MCF 10A (cell line): ENCODE results near the gene GBE1. TPM values are rescaled to one million over a fixed set of nuclear protein-coding genes. Genes with fewer than 3 reads are reported as not detected.

Source experiments
- BruUV-seq: library from RNA; stranded (reverse); fragments of 400-500 nt; replicated peaks from 2 replicates; lab custom pipeline; 2021; lab: Mats Ljungman, UMichigan
- CTCF ChIA-PET: fragments of 300-600 bp; sonication (Branson Sonifier 250); formaldehyde crosslinking; extraction: SDS; loops from one replicate; lab custom pipeline; 2021; ENCODE audit warnings: antibody characterized with exemption, inconsistent platforms; lab: Yijun Ruan, JAX
- POLR2A ChIA-PET: fragments of 300-600, 350-650 bp; sonication (Branson Sonifier 250); formaldehyde crosslinking; extraction: SDS; loops from one replicate; lab custom pipeline; 2020; ENCODE audit warnings: antibody characterized with exemption, inconsistent platforms; lab: Yijun Ruan, JAX
- DNase-seq: peaks from one replicate; pipeline ENCODE4 v3.0.0-alpha.2; 2018; ENCODE audit not compliant: unreplicated experiment
- H3K27ac Mint-ChIP-seq: one replicate; pipeline ENCODE4 v1.8.0; 2022; ENCODE audit warnings: mild to moderate bottlenecking, low read depth, mixed read lengths; ENCODE audit not compliant: unreplicated experiment
- H3K27me3 Mint-ChIP-seq: one replicate; pipeline ENCODE4 v1.8.0; 2022; ENCODE audit warnings: mixed read lengths; ENCODE audit not compliant: insufficient read depth, unreplicated experiment
- H3K36me3 Mint-ChIP-seq: one replicate; pipeline ENCODE4 v1.8.0; 2022; ENCODE audit warnings: mild to moderate bottlenecking, moderate library complexity, mixed read lengths; ENCODE audit not compliant: insufficient read depth, unreplicated experiment
- H3K4me1 Mint-ChIP-seq: one replicate; pipeline ENCODE4 v1.8.0; 2022; ENCODE audit warnings: mixed read lengths; ENCODE audit not compliant: insufficient read depth, unreplicated experiment
- H3K4me3 Mint-ChIP-seq: one replicate; pipeline ENCODE4 v1.8.0; 2022; ENCODE audit warnings: mild to moderate bottlenecking, moderate library complexity, mixed read lengths; ENCODE audit not compliant: unreplicated experiment
- H3K9me3 Mint-ChIP-seq: one replicate; pipeline ENCODE4 v1.8.0; 2022; ENCODE audit warnings: mixed read lengths; ENCODE audit not compliant: unreplicated experiment
- intact Hi-C: fragments of 100-400 bp; cut with micrococcal nuclease; formaldehyde crosslinking; loops from 2 replicates; pipeline ENCODE4 v1.14.1; 2022
- total RNA-seq: library from RNA; stranded (reverse); gene quantifications from 2 replicates; pipeline ENCODE4 v1.2.3, GENCODE V29; 2022
- TF ChIP-seq, protein P1 (sequence below): fragments of 200-600 bp; IDR thresholded peaks from one replicate; pipeline ENCODE4 v1.8.0; 2022; ENCODE audit warnings: antibody characterized with exemption, mild to moderate bottlenecking; ENCODE audit not compliant: unreplicated experiment

Gene GBE1
- total RNA-seq, 1 experiment from 2014 or later, result 41.8 TPM

DNA sequence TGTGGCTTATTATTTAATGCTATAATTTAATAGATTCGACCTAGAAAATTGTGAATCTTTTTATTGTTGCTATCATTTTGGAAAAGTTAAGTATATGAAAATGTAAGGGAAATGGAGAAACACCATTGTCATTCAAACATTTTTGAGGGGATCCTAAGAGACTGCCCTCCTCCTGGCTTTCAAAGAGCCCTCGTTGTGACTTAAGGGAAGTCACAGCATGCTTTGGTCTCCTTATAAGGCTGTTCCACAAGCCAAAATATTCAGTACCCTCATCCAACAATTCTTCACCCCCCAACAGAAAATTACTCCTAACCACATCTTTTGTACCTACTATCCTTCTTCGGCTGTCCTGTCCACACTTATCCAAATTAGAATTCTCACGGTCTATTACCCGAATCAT, 140.2 kb downstream of the GBE1 start:
- Mint-ChIP-seq H3K4me1 (no peaks in the 10 kb centered on the region), H3K27ac (no peak overlapping the region), H3K36me3 (peaks cover 14% of the 10 kb centered on the region), H3K9me3 (no peaks in the 10 kb centered on the region), H3K4me3 (no peak overlapping the region), H3K27me3 (no peaks in the 10 kb centered on the region)
- CTCF ChIA-PET, result no interaction called here
- TF ChIP-seq, protein P1, sequence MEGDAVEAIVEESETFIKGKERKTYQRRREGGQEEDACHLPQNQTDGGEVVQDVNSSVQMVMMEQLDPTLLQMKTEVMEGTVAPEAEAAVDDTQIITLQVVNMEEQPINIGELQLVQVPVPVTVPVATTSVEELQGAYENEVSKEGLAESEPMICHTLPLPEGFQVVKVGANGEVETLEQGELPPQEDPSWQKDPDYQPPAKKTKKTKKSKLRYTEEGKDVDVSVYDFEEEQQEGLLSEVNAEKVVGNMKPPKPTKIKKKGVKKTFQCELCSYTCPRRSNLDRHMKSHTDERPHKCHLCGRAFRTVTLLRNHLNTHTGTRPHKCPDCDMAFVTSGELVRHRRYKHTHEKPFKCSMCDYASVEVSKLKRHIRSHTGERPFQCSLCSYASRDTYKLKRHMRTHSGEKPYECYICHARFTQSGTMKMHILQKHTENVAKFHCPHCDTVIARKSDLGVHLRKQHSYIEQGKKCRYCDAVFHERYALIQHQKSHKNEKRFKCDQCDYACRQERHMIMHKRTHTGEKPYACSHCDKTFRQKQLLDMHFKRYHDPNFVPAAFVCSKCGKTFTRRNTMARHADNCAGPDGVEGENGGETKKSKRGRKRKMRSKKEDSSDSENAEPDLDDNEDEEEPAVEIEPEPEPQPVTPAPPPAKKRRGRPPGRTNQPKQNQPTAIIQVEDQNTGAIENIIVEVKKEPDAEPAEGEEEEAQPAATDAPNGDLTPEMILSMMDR, result no peak
- BruUV-seq, result no TSS peak
- intact Hi-C loops, result no loop called here
- no peak for DNase-seq
- POLR2A ChIA-PET, result no interaction called here

DNA sequence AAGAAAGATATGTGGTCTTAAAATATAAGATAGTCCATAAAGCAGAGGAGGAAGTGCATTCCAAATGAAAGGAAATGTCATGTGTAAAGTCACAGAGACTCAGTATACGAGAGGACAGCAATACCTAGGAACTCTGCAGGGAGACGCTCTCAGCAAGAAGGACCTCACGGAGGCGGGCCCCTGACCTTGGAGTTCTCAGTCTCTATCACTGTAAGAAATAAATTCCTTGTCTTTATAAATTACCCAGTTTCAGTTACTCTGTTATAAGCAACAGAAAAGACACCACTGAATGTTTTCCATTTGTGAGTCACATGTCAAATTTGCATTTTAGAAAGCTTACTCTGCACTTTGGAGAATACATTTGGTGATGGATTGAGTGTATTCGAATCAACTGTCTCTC, 140.6 kb downstream of the GBE1 start:
- Mint-ChIP-seq H3K27me3 (no peaks in the 10 kb centered on the region), H3K4me1 (no peaks in the 10 kb centered on the region), H3K9me3 (no peaks in the 10 kb centered on the region), H3K36me3 (peaks cover 16% of the 10 kb centered on the region), H3K4me3 (no peak overlapping the region), H3K27ac (no peak overlapping the region)
- TF ChIP-seq, protein P1, result no peak
- no TSS peak for BruUV-seq
- ChIA-PET CTCF (no interaction called here), POLR2A (no interaction called here)
- intact Hi-C loops, result no loop called here
- no peak for DNase-seq

DNA sequence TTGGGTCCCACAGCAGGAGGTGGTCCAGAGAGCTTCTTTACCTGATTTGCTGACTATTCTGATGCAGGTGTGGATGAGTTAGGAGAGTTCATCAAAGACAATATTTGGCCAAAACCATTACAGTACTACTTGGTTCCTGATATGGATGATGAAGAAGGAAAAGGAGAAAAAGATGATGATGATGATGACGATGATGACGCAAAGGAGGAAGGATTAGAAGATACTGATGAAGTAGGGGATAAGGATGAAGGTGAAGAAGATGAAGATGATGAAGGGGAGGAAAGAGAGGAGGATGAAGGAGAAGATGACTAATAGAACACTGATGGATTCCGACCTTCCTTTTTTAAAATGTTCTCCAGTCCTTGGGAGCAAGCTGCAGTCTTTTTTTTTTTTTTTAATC, 148.7 kb downstream of the GBE1 start:
- no peaks in the 10 kb centered on the region for H3K4me1 Mint-ChIP-seq
- intact Hi-C loops, result no loop called here
- CTCF ChIA-PET, result interaction anchor here (0.6 kb wide), 1 partner anchor 159 kb away, joined by 3 read pairs; no protein-coding TSS in a partner anchor
- BruUV-seq, result no TSS peak
- no peak for DNase-seq
- no peaks in the 10 kb centered on the region for H3K27me3 Mint-ChIP-seq
- H3K27ac Mint-ChIP-seq, result no peak overlapping the region
- no peak overlapping the region for H3K4me3 Mint-ChIP-seq
- TF ChIP-seq, protein P1, result no peak
- H3K9me3 Mint-ChIP-seq, result no peaks in the 10 kb centered on the region
- POLR2A ChIA-PET, result no interaction called here
- H3K36me3 Mint-ChIP-seq, result peaks cover 11% of the 10 kb centered on the region

DNA sequence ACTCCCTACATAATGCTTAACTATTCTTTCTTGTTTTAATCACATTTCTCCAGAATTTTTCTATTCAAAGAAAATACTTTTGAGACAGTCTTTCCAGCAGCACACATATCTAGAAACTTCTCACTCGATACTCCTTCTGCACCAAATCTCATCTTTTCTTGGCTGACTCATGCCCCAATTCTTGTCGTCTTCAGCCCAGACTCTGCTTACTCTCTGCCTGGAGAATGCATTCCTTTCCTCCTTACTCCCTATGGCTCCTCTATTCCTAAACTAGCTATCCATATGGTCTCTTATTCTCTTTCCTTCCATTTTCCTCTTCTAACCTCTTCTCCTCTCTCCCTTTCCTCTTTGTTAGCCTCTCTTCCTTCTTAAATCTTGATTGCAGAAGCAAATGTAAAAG, 158.7 kb downstream of the GBE1 start:
- peak overlapping the region; percentile 37 for H3K27ac Mint-ChIP-seq
- H3K9me3 Mint-ChIP-seq, result no peaks in the 10 kb centered on the region
- CTCF ChIA-PET, result interaction anchor here (2.2 kb wide), 1 partner anchor 21 kb away, joined by 12 read pairs; no protein-coding TSS in a partner anchor
- no peaks in the 10 kb centered on the region for H3K27me3 Mint-ChIP-seq
- BruUV-seq, result no TSS peak
- no peak for DNase-seq
- H3K36me3 Mint-ChIP-seq, result no peaks in the 10 kb centered on the region
- TF ChIP-seq, protein P1, result no peak
- intact Hi-C loops, result no loop called here
- peaks cover 8% of the 10 kb centered on the region for H3K4me1 Mint-ChIP-seq
- H3K4me3 Mint-ChIP-seq, result no peak overlapping the region
- POLR2A ChIA-PET, result no interaction called here
